K562 (cell line): ENCODE measurements around the gene SDHC. TPM values are rescaled to one million over a fixed set of nuclear protein-coding genes. Genes with fewer than 3 reads are reported as not detected.
A peak's percentile ranks its signal among the peaks of the same experiment; 100 is the strongest.

Experiments used
- ATAC-seq: fragments of 200-7000 bp; cut with Tn5 transposase; 3 replicates; pipeline ENCODE4 v1.9.1; 2020; ENCODE audit warnings: moderate library complexity
- BruUV-seq: library from RNA; stranded (reverse); fragments of 400-500 nt; replicated peaks from 2 replicates; lab custom pipeline; 2021; lab: Mats Ljungman, UMichigan
- CTCF ChIA-PET: fragments of 300-600 bp; formaldehyde crosslinking; extraction: SDS; loops from one replicate; lab custom pipeline; 2021; ENCODE audit warnings: low intra/inter-chr PET ratio; lab: Yijun Ruan, JAX
- POLR2A ChIA-PET: fragments of 300-600, 350-650 bp; sonication (Branson Sonifier 250); formaldehyde crosslinking; extraction: SDS; loops from one replicate; lab custom pipeline; 2021; ENCODE audit warnings: antibody characterized with exemption, inconsistent platforms; lab: Yijun Ruan, JAX
- DNase-seq, 4 experiments: peaks; one replicate each; pipeline versions ENCODE4 v3.0.0 to v3.0.0-alpha.2; 2011 to 2018; ENCODE audit warnings: low spot score in 3 of 4, mixed read lengths in 3 of 4; ENCODE audit errors: extremely low read depth in 1 of 4
- FAIRE-seq: peaks from 2 replicates; lab custom pipeline; 2011; peaks lifted over from hg19 to GRCh38; lab: Jason Lieb, UNC
- H2AFZ ChIP-seq: 2 replicates; pipeline ENCODE4 v1.6.0; 2011; ENCODE audit warnings: low read depth, low read length, control low read depth, inconsistent platforms
- H3K27ac ChIP-seq: fragments of 200-600 bp; 3 replicates; pipeline ENCODE4 v1.8.0; 2011; ENCODE audit warnings: low read depth, mild to moderate bottlenecking, control low read depth, inconsistent platforms, low read length, moderate library complexity, mixed read lengths; ENCODE audit errors: extremely low read depth
- H3K27me3 ChIP-seq, 2 experiments: fragments of 300-600 bp in 1 of 2; 2 replicates in 1 of 2; 3 replicates in 1 of 2; pipeline versions ENCODE4 v1.6.0 to v1.8.0; 2011; ENCODE audit warnings: inconsistent platforms in 2 of 2, low read length in 2 of 2, mild to moderate bottlenecking in 1 of 2, mixed read lengths in 1 of 2, moderate library complexity in 1 of 2; ENCODE audit not compliant: control insufficient read depth in 2 of 2, insufficient read depth in 2 of 2
- H3K36me3 ChIP-seq: fragments of 300-600 bp; 3 replicates; pipeline ENCODE4 v1.8.0; 2011; ENCODE audit warnings: mild to moderate bottlenecking, low read length, inconsistent platforms; ENCODE audit not compliant: control insufficient read depth, insufficient read depth
- H3K4me1 ChIP-seq, 2 experiments: fragments of 200-600 bp in 1 of 2; replicated peaks in 1 of 2; 2 replicates in 1 of 2; 3 replicates in 1 of 2; pipeline versions ENCODE4 v1.5.1 to v1.8.0; 2011; ENCODE audit warnings: inconsistent platforms in 2 of 2, low read length in 2 of 2, mild to moderate bottlenecking in 1 of 2, mixed read lengths in 1 of 2, moderate library complexity in 1 of 2; ENCODE audit not compliant: control insufficient read depth in 2 of 2, insufficient read depth in 2 of 2
- H3K4me2 ChIP-seq: 2 replicates; pipeline ENCODE4 v1.6.1; 2011; ENCODE audit warnings: low read length, control low read depth, inconsistent platforms, mixed read lengths; ENCODE audit not compliant: insufficient read depth
- H3K4me3 ChIP-seq: fragments of 200-600 bp; sonication (generic), shearing (Covaris generic); 2 replicates; pipeline ENCODE4 v1.5.1; 2016; ENCODE audit warnings: control low read depth, inconsistent platforms
- H3K79me2 ChIP-seq: fragments of 200-600 bp; 3 replicates; pipeline ENCODE4 v1.8.0; 2011; ENCODE audit warnings: low read length, inconsistent platforms; ENCODE audit not compliant: control insufficient read depth, insufficient read depth
- H3K9ac ChIP-seq, 2 experiments: 2 replicates each; pipeline versions ENCODE4 v1.6.0 to v1.6.1; 2011; ENCODE audit warnings: low read depth in 2 of 2, low read length in 2 of 2, control low read depth in 1 of 2, inconsistent platforms in 1 of 2, mild to moderate bottlenecking in 1 of 2, mixed read lengths in 1 of 2; ENCODE audit not compliant: insufficient read depth in 1 of 2
- H3K9me1 ChIP-seq: one replicate; pipeline ENCODE4 v1.6.0; 2011; ENCODE audit warnings: inconsistent platforms, mild to moderate bottlenecking, low read length, moderate library complexity; ENCODE audit not compliant: control insufficient read depth, insufficient read depth
- H3K9me3 ChIP-seq: replicated peaks from 2 replicates; pipeline ENCODE4 v1.5.1; 2011; ENCODE audit warnings: low read depth, low read length, inconsistent platforms; ENCODE audit not compliant: control insufficient read depth, insufficient read depth
- H4K20me1 ChIP-seq: replicated peaks from 2 replicates; pipeline ENCODE4 v1.6.1; 2011; ENCODE audit warnings: low read length, inconsistent platforms, mixed read lengths; ENCODE audit not compliant: control insufficient read depth, insufficient read depth
- ATF2 ChIP-seq: sonication (generic); formaldehyde crosslinking; IDR thresholded peaks from 2 replicates; pipeline ENCODE4 v1.8.1; 2022; ENCODE audit warnings: missing genetic modification reagents
- ZKSCAN8 ChIP-seq: fragments of 200-800 bp; sonication (Bioruptor generic); IDR thresholded peaks from 2 replicates; pipeline ENCODE4 v1.6.1; 2016; ENCODE audit warnings: missing genetic modification characterization, missing compliant biosample characterization
- WGBS: fragments of 100-300 bp; shearing (Covaris generic); methylation state at CpG from one replicate; pipeline ENCODE4 v1.1.6; 2016; ENCODE audit warnings: low coverage, mixed read lengths; ENCODE audit not compliant: insufficient coverage; ENCODE audit errors: missing lambda C conversion rate; 5-methylcytosine and 5-hydroxymethylcytosine counted together
- in situ Hi-C: fragments of 300-500 bp; cut with MboI; formaldehyde crosslinking; loops from 4 replicates; pipeline ENCODE4 v1.15.0; 2018; ENCODE audit warnings: inconsistent platforms, mixed read lengths
- intact Hi-C: fragments of 100-400 bp; cut with micrococcal nuclease; formaldehyde crosslinking; loops from 2 replicates; pipeline ENCODE4 v1.14.2; 2022
- polyA plus RNA-seq, 8 experiments: library from polyadenylated mRNA; depleted of rRNA in 4 of 8; stranded (reverse) in 5 of 8; unstranded in 3 of 8; fragments of >200 nt; fragmentation: Nextera tagmentation in 2 of 8; fragmentation: Illumina TruSeq in 1 of 8; extraction: Ambion mirVana in 2 of 8; extraction: Trizol in 1 of 8; gene quantifications; 2 replicates each; pipeline versions ENCODE4 v1.2.1 to v1.2.3, GENCODE V29; 2011 to 2014; ENCODE audit warnings: inconsistent platforms in 1 of 8, missing spikeins in 1 of 8
- total RNA-seq, 7 experiments: library from RNA; depleted of rRNA in 6 of 7; stranded (reverse); fragments of >200 nt in 6 of 7; fragmentation: Illumina TruSeq in 2 of 7; extraction: Trizol in 2 of 7; gene quantifications; 2 replicates each; pipeline versions ENCODE4 v1.2.1 to v1.2.3, GENCODE V29; 2011 to 2021; ENCODE audit warnings: low replicate concordance in 1 of 7
- TF ChIP-seq, protein P1 (sequence below): fragments of 450-650 bp; IDR thresholded peaks from 2 replicates; pipeline ENCODE4 v1.6.1; 2017; ENCODE audit warnings: mild to moderate bottlenecking, moderate library complexity

SDHC gene
- total and polyA plus RNA-seq, 9 of the 15 experiments (the other 6 are each of a cell fraction or from before 2014, with no cell fraction given), result 7.7 to 309 (median 174) TPM

DNA sequence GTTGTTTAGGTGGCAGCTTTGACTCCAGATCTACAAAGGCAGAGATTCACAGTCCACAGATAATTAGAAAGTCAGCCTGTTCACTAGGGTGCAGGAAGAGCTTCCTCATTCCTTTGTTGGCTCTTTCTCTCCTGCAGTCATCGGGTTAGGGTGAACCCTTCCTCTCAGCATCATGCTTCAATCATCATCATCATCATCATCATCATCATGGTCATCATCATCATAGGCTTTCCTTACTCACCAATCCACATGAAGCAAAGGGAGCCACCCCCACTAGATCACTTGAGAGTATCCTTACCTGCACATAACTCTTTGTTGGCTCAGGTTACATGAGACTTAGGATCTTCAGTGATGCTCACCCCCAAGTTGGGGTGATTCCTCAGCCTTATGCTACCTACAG, 23.4 kb upstream of the SDHC start:
- no peaks in the 10 kb centered on the region for H3K9me1 ChIP-seq
- in situ Hi-C loops (loop anchor here (5.0 kb wide), 1 partner anchor 58 kb away; no protein-coding TSS in a partner anchor), intact Hi-C loops (loop anchor here (2.0 kb wide), 1 partner anchor 64 kb away; the partner anchor contains the start of gene TOMM40L)
- TF ChIP-seq, protein P1, sequence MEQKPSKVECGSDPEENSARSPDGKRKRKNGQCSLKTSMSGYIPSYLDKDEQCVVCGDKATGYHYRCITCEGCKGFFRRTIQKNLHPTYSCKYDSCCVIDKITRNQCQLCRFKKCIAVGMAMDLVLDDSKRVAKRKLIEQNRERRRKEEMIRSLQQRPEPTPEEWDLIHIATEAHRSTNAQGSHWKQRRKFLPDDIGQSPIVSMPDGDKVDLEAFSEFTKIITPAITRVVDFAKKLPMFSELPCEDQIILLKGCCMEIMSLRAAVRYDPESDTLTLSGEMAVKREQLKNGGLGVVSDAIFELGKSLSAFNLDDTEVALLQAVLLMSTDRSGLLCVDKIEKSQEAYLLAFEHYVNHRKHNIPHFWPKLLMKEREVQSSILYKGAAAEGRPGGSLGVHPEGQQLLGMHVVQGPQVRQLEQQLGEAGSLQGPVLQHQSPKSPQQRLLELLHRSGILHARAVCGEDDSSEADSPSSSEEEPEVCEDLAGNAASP, result no peak
- TF ChIP-seq ZKSCAN8 (CRISPR knock-in tag) (no peak), ATF2 (CRISPR knock-in tag) (no peak)
- H2AFZ ChIP-seq, result 0 out of 2 replicates have a peak overlapping the region, but pooled peaks have one; percentile 1
- H3K9ac ChIP-seq, result no peak overlapping the region
- no peaks in the 10 kb centered on the region for H3K9me3 ChIP-seq
- ChIA-PET POLR2A (interaction anchor here (0.7 to 1.3 kb wide), 2 partner anchors 8 to 52 kb away, joined by 3 read pairs; no protein-coding TSS in a partner anchor), CTCF (interaction anchor here (0.7 to 1.7 kb wide), 2 partner anchors 62 to 64 kb away, joined by 3 to 7 read pairs; no protein-coding TSS in a partner anchor)
- FAIRE-seq (no peak), DNase-seq (no peak), ATAC-seq (no peak)
- peaks cover 0 to 3% of the 10 kb centered on the region in 2 experiments; a peak in 1 of 5 replicates for H3K4me1 ChIP-seq
- no peaks in the 10 kb centered on the region for H3K36me3 ChIP-seq
- no peak overlapping the region for H3K4me3 ChIP-seq
- WGBS, result 20% methylated on average over 1 of the region's 1 CpG
- H3K27me3 ChIP-seq, result no peaks in the 10 kb centered on the region
- no peaks in the 10 kb centered on the region for H4K20me1 ChIP-seq
- no peak overlapping the region for H3K27ac ChIP-seq
- no TSS peak for BruUV-seq
- H3K4me2 ChIP-seq, result no peak overlapping the region
- H3K79me2 ChIP-seq, result no peaks in the 10 kb centered on the region
